ENCODE measurements around the gene KCNH2. TPM values are rescaled to one million over a fixed set of nuclear protein-coding genes. Genes with fewer than 3 reads are reported as not detected.

Gene KCNH2
- total RNA-seq, 1 experiment from 2014 or later = 1.8 TPM

DNA sequence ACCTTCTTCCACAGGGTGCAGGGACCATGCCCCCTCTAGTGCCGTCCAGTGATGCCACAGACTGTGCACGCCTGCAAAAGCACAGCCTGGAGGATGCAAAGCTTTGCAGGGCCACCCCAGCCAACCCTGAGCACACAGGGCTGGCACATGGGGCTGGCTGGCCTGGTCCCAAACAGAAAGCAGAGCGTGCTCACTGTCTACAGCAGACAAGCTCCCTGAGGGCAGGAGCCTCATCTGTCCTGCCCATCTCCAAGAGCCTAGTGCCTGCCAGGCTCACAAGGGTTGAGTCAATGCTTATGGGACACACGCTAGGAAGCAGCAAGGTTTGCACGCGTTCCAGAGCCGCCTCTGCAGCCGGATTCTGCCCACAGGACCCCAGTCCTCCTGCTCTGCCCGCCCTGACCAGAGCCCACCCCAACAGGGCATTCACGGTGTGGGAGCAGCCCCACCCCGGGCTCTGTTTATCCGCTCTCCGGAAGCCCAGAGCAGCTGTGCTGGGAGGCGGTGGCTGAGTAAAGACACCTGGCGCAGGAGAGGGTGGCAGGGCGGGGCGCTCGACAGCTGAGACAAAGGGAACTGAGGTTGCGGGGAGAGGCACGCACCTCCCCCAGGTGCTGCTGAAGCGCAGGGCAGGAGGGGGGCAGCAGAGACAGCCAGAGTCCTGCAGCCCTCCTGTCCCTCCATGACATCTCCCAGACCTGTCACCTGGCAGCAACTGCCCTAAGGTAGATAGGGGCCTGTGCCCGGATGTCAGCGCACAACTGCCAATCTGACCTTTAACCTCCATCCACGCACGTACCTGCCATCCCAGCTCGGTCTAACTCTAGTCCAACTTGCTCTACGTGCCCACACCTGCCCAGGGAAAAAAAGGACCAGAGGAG, 4.3 kb downstream of the KCNH2 start:
- Histone ChIP-seq H3K36me3 (ENCODE audit: control insufficient read depth, insufficient read depth, low read length) (no peaks in the 10 kb centered on the region; the same call in 1 of the 2 replicates), H3K27me3 (ENCODE audit: control insufficient read depth, insufficient read depth, low read length) (no peaks in the 10 kb centered on the region), H3K4me3 (ENCODE audit: low read depth in 2 of 2, low read length in 2 of 2) (peak overlapping the region in 1 of 2 experiments; percentile 18; a peak in 1 of 4 replicates), H3K4me1 (ENCODE audit: control insufficient read depth, insufficient read depth, low read length) (peaks cover 20% of the 10 kb centered on the region), H3K27ac (ENCODE audit: low read length) (no peak overlapping the region), H3K9me3 (ENCODE audit: control insufficient read depth, insufficient read depth, low read depth, low read length) (no peaks in the 10 kb centered on the region)
- in situ Hi-C loops (cut with HindIII; ENCODE audit: low pct_unique_long_range_greater_than_20kb, low sequenced_read_pairs) (no loop called here), intact Hi-C loops (cut with micrococcal nuclease; ENCODE audit: unreplicated experiment) (no loop called here)
- no peak for TF ChIP-seq POLR2AphosphoS5 (IDR thresholded peaks at IDR 0.05; ENCODE audit: low read depth, low read length)
- TF ChIP-seq SIN3A (IDR thresholded peaks at IDR 0.05; ENCODE audit: borderline replicate concordance, insufficient read depth, low read depth, low read length) = no peak
- TF ChIP-seq, protein P1, sequence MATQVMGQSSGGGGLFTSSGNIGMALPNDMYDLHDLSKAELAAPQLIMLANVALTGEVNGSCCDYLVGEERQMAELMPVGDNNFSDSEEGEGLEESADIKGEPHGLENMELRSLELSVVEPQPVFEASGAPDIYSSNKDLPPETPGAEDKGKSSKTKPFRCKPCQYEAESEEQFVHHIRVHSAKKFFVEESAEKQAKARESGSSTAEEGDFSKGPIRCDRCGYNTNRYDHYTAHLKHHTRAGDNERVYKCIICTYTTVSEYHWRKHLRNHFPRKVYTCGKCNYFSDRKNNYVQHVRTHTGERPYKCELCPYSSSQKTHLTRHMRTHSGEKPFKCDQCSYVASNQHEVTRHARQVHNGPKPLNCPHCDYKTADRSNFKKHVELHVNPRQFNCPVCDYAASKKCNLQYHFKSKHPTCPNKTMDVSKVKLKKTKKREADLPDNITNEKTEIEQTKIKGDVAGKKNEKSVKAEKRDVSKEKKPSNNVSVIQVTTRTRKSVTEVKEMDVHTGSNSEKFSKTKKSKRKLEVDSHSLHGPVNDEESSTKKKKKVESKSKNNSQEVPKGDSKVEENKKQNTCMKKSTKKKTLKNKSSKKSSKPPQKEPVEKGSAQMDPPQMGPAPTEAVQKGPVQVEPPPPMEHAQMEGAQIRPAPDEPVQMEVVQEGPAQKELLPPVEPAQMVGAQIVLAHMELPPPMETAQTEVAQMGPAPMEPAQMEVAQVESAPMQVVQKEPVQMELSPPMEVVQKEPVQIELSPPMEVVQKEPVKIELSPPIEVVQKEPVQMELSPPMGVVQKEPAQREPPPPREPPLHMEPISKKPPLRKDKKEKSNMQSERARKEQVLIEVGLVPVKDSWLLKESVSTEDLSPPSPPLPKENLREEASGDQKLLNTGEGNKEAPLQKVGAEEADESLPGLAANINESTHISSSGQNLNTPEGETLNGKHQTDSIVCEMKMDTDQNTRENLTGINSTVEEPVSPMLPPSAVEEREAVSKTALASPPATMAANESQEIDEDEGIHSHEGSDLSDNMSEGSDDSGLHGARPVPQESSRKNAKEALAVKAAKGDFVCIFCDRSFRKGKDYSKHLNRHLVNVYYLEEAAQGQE (IDR thresholded peaks at IDR 0.05; ENCODE audit: insufficient read depth in 1 of 2, low read depth in 2 of 2, low read length in 1 of 2) = no peak
- TF ChIP-seq, protein P2, sequence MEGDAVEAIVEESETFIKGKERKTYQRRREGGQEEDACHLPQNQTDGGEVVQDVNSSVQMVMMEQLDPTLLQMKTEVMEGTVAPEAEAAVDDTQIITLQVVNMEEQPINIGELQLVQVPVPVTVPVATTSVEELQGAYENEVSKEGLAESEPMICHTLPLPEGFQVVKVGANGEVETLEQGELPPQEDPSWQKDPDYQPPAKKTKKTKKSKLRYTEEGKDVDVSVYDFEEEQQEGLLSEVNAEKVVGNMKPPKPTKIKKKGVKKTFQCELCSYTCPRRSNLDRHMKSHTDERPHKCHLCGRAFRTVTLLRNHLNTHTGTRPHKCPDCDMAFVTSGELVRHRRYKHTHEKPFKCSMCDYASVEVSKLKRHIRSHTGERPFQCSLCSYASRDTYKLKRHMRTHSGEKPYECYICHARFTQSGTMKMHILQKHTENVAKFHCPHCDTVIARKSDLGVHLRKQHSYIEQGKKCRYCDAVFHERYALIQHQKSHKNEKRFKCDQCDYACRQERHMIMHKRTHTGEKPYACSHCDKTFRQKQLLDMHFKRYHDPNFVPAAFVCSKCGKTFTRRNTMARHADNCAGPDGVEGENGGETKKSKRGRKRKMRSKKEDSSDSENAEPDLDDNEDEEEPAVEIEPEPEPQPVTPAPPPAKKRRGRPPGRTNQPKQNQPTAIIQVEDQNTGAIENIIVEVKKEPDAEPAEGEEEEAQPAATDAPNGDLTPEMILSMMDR (IDR thresholded peaks at IDR 0.05) = no peak
- no peak for TF ChIP-seq TCF7L2 (IDR thresholded peaks at IDR 0.05; ENCODE audit: low read depth, low read length)
- ChIA-PET POLR2A (no interaction called here), CTCF (no interaction called here)
- no TSS peak for BruUV-seq (replicated peaks)
- no peak for DNase-seq (ENCODE audit: low read depth, low spot score)
- no peak for ATAC-seq

DNA sequence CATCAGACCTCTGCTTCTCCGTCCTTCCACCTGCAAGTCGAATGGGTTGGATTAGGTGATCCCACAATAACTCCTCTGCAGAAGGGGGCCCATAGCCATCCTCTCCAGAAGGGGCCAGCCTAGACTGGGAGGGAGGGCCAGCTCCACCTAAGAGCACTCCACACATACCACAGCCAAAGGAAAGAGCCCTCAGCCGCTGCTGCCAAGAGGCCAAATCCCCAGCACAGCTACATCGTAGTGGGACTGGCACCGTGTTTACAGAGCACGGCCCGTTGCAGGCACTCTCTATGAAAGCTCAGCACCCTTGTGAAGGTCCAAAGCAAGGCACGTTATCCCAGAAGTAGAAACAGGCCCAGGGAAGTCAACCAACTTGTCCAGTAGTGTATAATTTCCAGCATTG, 5.4 kb downstream of the KCNH2 start:
- Histone ChIP-seq H3K36me3 (ENCODE audit: control insufficient read depth, insufficient read depth, low read length) (no peaks in the 10 kb centered on the region; the same call in 1 of the 2 replicates), H3K4me3 (ENCODE audit: low read depth in 2 of 2, low read length in 2 of 2) (no peak overlapping the region), H3K4me1 (ENCODE audit: control insufficient read depth, insufficient read depth, low read length) (peaks cover 20% of the 10 kb centered on the region), H3K27me3 (ENCODE audit: control insufficient read depth, insufficient read depth, low read length) (no peaks in the 10 kb centered on the region), H3K9me3 (ENCODE audit: control insufficient read depth, insufficient read depth, low read depth, low read length) (no peaks in the 10 kb centered on the region), H3K27ac (ENCODE audit: low read length) (no peak overlapping the region)
- no TSS peak for BruUV-seq (replicated peaks)
- no peak for TF ChIP-seq TCF7L2 (IDR thresholded peaks at IDR 0.05; ENCODE audit: low read depth, low read length)
- no peak for TF ChIP-seq POLR2AphosphoS5 (IDR thresholded peaks at IDR 0.05; ENCODE audit: low read depth, low read length)
- TF ChIP-seq, protein P1 (IDR thresholded peaks at IDR 0.05; ENCODE audit: insufficient read depth in 1 of 2, low read depth in 2 of 2, low read length in 1 of 2) = no peak
- TF ChIP-seq, protein P2 (IDR thresholded peaks at IDR 0.05) = no peak
- TF ChIP-seq SIN3A (IDR thresholded peaks at IDR 0.05; ENCODE audit: borderline replicate concordance, insufficient read depth, low read depth, low read length) = no peak
- in situ Hi-C loops (cut with HindIII; ENCODE audit: low pct_unique_long_range_greater_than_20kb, low sequenced_read_pairs) (no loop called here), intact Hi-C loops (cut with micrococcal nuclease; ENCODE audit: unreplicated experiment) (no loop called here)
- ChIA-PET POLR2A (no interaction called here), CTCF (no interaction called here)
- ATAC-seq (no peak), DNase-seq (ENCODE audit: low read depth, low spot score) (no peak)
